Right lobe of liver (tissue), 6 donors: ENCODE data around the gene POLR2F. TPM values are rescaled to one million over a fixed set of nuclear protein-coding genes. Genes with fewer than 3 reads are reported as not detected.

Experiments used
- ATAC-seq, 4 donors: fragments of 200-7000 bp; cut with Tn5 transposase; one replicate each; pipeline ENCODE4 v1.9.1; 2020; ENCODE audit warnings: mild to moderate bottlenecking in 4 of 4, moderate library complexity in 4 of 4
- DNase-seq, 3 donors: peaks; one replicate each; pipeline ENCODE4 v3.0.0-alpha.2; 2020
- H3K27ac ChIP-seq, 3 donors: fragments of 200-600 bp; one replicate each; pipeline ENCODE4 v1.8.0; 2022
- H3K27me3 ChIP-seq, 2 donors: fragments of 200-600 bp; one replicate each; pipeline ENCODE4 v1.8.0; 2022
- H3K36me3 ChIP-seq, 4 donors: fragments of 200-600 bp; sonication (generic) in 1 of 4; one replicate each; pipeline versions ENCODE4 v1.5.1 to v1.8.0; 2017 to 2022; ENCODE audit warnings: control low read depth in 1 of 4
- H3K4me1 ChIP-seq, 4 donors: fragments of 200-600 bp; sonication (generic) in 1 of 4; one replicate each; pipeline versions ENCODE4 v1.5.1 to v1.8.0; 2017 to 2022; ENCODE audit warnings: control low read depth in 1 of 4
- H3K4me3 ChIP-seq, 3 donors: fragments of 200-600 bp; one replicate each; pipeline ENCODE4 v1.8.0; 2022
- H3K9me3 ChIP-seq, 4 donors: fragments of 200-600 bp; sonication (generic) in 1 of 4; one replicate each; pipeline versions ENCODE4 v1.5.1 to v1.8.0; 2017 to 2022; ENCODE audit warnings: control low read depth in 1 of 4
- POLR2A ChIP-seq: fragments of 450-650 bp; IDR thresholded peaks from one replicate; pipeline ENCODE4 v1.6.1; 2017; ENCODE audit warnings: antibody characterized with exemption, mild to moderate bottlenecking
- WGBS: methylation state at CpG from one replicate; pipeline ENCODE4 v1.1.6; 2018; ENCODE audit warnings: low coverage, low lambda C conversion rate; ENCODE audit not compliant: insufficient coverage; ENCODE audit errors: missing lambda C conversion rate; 5-methylcytosine and 5-hydroxymethylcytosine counted together
- intact Hi-C, 2 donors: fragments of 100-400 bp; cut with DNase I; formaldehyde crosslinking; loops; one replicate each; pipeline versions ENCODE4 v1.11.2 to v1.14.1; 2022
- total RNA-seq, 6 experiments: library from RNA; depleted of rRNA in 2 of 6; stranded (reverse); fragments of >200 nt in 2 of 6; fragmentation: NEBNext Ultra II Directional in 3 of 6; extraction: Animal tissue kit (Norgen Biotek cat#: 25700) in 3 of 6; gene quantifications; one replicate each; pipeline versions ENCODE4 v1.1.0 to v1.2.4, GENCODE V29; 2016 to 2023
- TF ChIP-seq, protein P1 (sequence below), 4 donors: fragments of 200-600 bp in 3 of 4; fragments of 450-650 bp in 1 of 4; IDR thresholded peaks; one replicate each; pipeline versions ENCODE4 v1.5.1 to v1.8.0; 2016 to 2022; ENCODE audit warnings: antibody characterized with exemption in 4 of 4, mild to moderate bottlenecking in 2 of 4
- donor health status: DM: no; HTN: yes; CAD: no.
- donor health status: DM: no; HTN: no; CAD: no.
- donor health status: DM: no; HTN: no; CAD: no.
- donor health status: DM: no; HTN: yes; CAD: no.
- donor health status: DM: no; HTN: yes; CAD: no.

POLR2F gene
- total RNA-seq, 6 experiments from 2014 or later = 42.4 to 60.5 (median 56.3) TPM

DNA sequence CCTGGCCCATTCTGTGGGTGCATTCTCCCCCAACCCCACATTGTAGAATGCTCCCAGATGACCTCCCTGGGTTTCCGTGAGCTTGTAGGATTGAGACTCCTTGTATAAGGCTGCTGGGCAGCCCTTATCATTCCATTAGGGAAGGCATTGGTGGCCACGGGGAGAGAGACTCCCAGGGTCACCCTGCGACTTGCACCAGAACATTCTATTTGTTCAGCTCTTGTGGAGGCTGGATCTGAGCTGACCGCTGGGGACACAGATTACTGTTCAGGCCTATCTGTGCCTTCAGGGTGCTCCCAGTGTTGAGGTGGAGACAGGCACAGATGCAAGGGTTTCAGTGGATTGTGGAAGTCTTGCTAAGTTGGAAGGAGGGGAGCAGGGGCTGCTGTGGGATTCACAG, 29.6 kb upstream of the POLR2F start:
- intact Hi-C loops = no loop called here
- Histone ChIP-seq H3K27ac (no peak overlapping the region), H3K36me3 (peaks cover 0 to 26% (median 5%) of the 10 kb centered on the region in 4 donors), H3K4me3 (no peak overlapping the region), H3K4me1 (no peaks in the 10 kb centered on the region), H3K9me3 (no peaks in the 10 kb centered on the region), H3K27me3 (no peaks in the 10 kb centered on the region)
- WGBS = 100% methylated on average over 1 of the region's 4 CpGs
- no peak for ATAC-seq
- DNase-seq = no peak
- TF ChIP-seq POLR2A = no peak
- TF ChIP-seq, protein P1, sequence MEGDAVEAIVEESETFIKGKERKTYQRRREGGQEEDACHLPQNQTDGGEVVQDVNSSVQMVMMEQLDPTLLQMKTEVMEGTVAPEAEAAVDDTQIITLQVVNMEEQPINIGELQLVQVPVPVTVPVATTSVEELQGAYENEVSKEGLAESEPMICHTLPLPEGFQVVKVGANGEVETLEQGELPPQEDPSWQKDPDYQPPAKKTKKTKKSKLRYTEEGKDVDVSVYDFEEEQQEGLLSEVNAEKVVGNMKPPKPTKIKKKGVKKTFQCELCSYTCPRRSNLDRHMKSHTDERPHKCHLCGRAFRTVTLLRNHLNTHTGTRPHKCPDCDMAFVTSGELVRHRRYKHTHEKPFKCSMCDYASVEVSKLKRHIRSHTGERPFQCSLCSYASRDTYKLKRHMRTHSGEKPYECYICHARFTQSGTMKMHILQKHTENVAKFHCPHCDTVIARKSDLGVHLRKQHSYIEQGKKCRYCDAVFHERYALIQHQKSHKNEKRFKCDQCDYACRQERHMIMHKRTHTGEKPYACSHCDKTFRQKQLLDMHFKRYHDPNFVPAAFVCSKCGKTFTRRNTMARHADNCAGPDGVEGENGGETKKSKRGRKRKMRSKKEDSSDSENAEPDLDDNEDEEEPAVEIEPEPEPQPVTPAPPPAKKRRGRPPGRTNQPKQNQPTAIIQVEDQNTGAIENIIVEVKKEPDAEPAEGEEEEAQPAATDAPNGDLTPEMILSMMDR (IDR thresholded peaks at IDR 0.05) = no peak

GRCh38 chr22:37924386-37925065, 29.0 kb upstream of the POLR2F start:
- Histone ChIP-seq H3K4me3 (no peak overlapping the region), H3K9me3 (no peaks in the 10 kb centered on the region), H3K4me1 (no peaks in the 10 kb centered on the region), H3K27me3 (no peaks in the 10 kb centered on the region), H3K36me3 (peaks cover 0 to 26% (median 5%) of the 10 kb centered on the region in 4 donors), H3K27ac (no peak overlapping the region)
- TF ChIP-seq POLR2A = no peak
- TF ChIP-seq, protein P1 (IDR thresholded peaks at IDR 0.05) = no peak
- ATAC-seq (no peak), DNase-seq (no peak)
- WGBS = 85% methylated on average over 9 of the region's 18 CpGs
- intact Hi-C loops = no loop called here

- H3K36me3 ChIP-seq = peaks cover 0 to 26% (median 5%) of the 10 kb centered on the region in 4 donors
- no peak for DNase-seq
- no peak for TF ChIP-seq POLR2A
- TF ChIP-seq, protein P1 (IDR thresholded peaks at IDR 0.05) = no peak
- H3K4me1 ChIP-seq = no peaks in the 10 kb centered on the region
- intact Hi-C loops = no loop called here
- no peaks in the 10 kb centered on the region for H3K9me3 ChIP-seq
- H3K4me3 ChIP-seq = no peak overlapping the region
- no peak for ATAC-seq
- H3K27me3 ChIP-seq = no peaks in the 10 kb centered on the region
- WGBS = no CpG with 5 or more reads among the region's 3 CpGs
- no peak overlapping the region for H3K27ac ChIP-seq
Measured at GRCh38 chr22:37925330-37925729, 28.2 kb upstream of the POLR2F start.

DNA sequence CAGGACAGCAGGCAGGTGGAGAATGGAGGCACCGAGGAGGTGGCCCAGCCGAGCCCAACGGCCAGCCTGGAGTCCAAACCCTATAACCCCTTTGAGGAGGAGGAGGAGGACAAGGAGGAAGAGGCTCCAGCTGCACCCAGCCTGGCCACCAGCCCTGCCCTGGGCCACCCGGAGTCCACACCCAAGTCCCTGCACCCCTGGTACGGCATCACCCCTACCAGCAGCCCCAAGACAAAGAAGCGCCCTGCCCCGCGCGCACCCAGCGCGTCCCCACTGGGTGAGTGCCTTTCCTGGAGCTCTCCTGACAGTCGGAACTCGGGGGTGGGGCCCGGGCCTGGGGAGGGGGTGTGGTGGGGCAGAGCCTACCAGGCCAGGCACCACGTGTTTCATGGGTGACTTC, 27.7 kb upstream of the POLR2F start:
- no CpG with 5 or more reads among the region's 15 CpGs for WGBS
- DNase-seq (no peak), ATAC-seq (no peak)
- TF ChIP-seq, protein P1 (IDR thresholded peaks at IDR 0.05) = no peak
- no peak for TF ChIP-seq POLR2A
- no peaks in the 10 kb centered on the region for H3K4me1 ChIP-seq
- H3K27ac ChIP-seq = no peak overlapping the region
- intact Hi-C loops = no loop called here
- no peaks in the 10 kb centered on the region for H3K9me3 ChIP-seq
- H3K36me3 ChIP-seq = peaks cover 0 to 26% (median 5%) of the 10 kb centered on the region in 4 donors
- no peaks in the 10 kb centered on the region for H3K27me3 ChIP-seq
- no peak overlapping the region for H3K4me3 ChIP-seq
